H9 (cell line): ENCODE results near the gene NOS1AP. TPM values are rescaled to one million over a fixed set of nuclear protein-coding genes. Genes with fewer than 3 reads are reported as not detected.

Source experiments
- DNase-seq: peaks from one replicate; pipeline ENCODE4 v3.0.0-alpha.2; 2017
- H2AFZ ChIP-seq: one replicate; pipeline ENCODE4 v1.6.1; 2013; ENCODE audit warnings: mild to moderate bottlenecking, low read length, control low read depth, moderate library complexity
- H2AK5ac ChIP-seq: 2 replicates; pipeline ENCODE4 v1.6.1; 2013; ENCODE audit warnings: low read length, control low read depth, mixed read lengths; ENCODE audit not compliant: insufficient read length
- H2BK120ac ChIP-seq: one replicate; pipeline ENCODE4 v1.6.1; 2013; ENCODE audit warnings: low read depth, mild to moderate bottlenecking, low read length, control low read depth, inconsistent platforms; ENCODE audit not compliant: poor library complexity, severe bottlenecking
- H2BK12ac ChIP-seq: 2 replicates; pipeline ENCODE4 v1.6.1; 2013; ENCODE audit warnings: low read length, control low read depth, mixed read lengths, low read depth; ENCODE audit not compliant: insufficient read length
- H2BK15ac ChIP-seq: 2 replicates; pipeline ENCODE4 v1.6.1; 2013; ENCODE audit warnings: low read depth, low read length, control low read depth
- H2BK20ac ChIP-seq: one replicate; pipeline ENCODE4 v1.6.1; 2013; ENCODE audit warnings: low read depth, mild to moderate bottlenecking, low read length, control low read depth, inconsistent platforms; ENCODE audit not compliant: poor library complexity, severe bottlenecking
- H2BK5ac ChIP-seq: 2 replicates; pipeline ENCODE4 v1.6.1; 2013; ENCODE audit warnings: low read length, control low read depth, mixed read lengths; ENCODE audit not compliant: insufficient read length
- H3K14ac ChIP-seq: 2 replicates; pipeline ENCODE4 v1.6.1; 2013; ENCODE audit warnings: low read length, control low read depth; ENCODE audit not compliant: insufficient read depth
- H3K18ac ChIP-seq: 2 replicates; pipeline ENCODE4 v1.6.1; 2013; ENCODE audit warnings: low read depth, mild to moderate bottlenecking, mixed read lengths, low read length, control low read depth; ENCODE audit not compliant: insufficient read length
- H3K23ac ChIP-seq: 2 replicates; pipeline ENCODE4 v1.6.1; 2013; ENCODE audit warnings: low read length, control low read depth, mixed read lengths, low read depth; ENCODE audit not compliant: insufficient read length
- H3K23me2 ChIP-seq: 2 replicates; pipeline ENCODE4 v1.6.1; 2013; ENCODE audit warnings: low read depth, mild to moderate bottlenecking, mixed read lengths, low read length, control low read depth; ENCODE audit not compliant: insufficient read length, poor library complexity, severe bottlenecking
- H3K27ac ChIP-seq: 2 replicates; pipeline ENCODE4 v1.5.1; 2013; ENCODE audit warnings: low read length, control low read depth, mixed read lengths, low read depth; ENCODE audit not compliant: insufficient read length
- H3K27me3 ChIP-seq: 2 replicates; pipeline ENCODE4 v1.6.1; 2013; ENCODE audit warnings: low read length, control low read depth, inconsistent platforms; ENCODE audit not compliant: insufficient read depth
- H3K4ac ChIP-seq: 2 replicates; pipeline ENCODE4 v1.6.1; 2013; ENCODE audit warnings: low read depth, mild to moderate bottlenecking, control low read depth, inconsistent platforms, low read length, moderate library complexity
- H3K4me1 ChIP-seq: 2 replicates; pipeline ENCODE4 v1.6.1; 2013; ENCODE audit warnings: low read length, control low read depth, inconsistent platforms; ENCODE audit not compliant: insufficient read depth
- H3K4me2 ChIP-seq: 2 replicates; pipeline ENCODE4 v1.6.1; 2013; ENCODE audit warnings: low read length, control low read depth, mixed read lengths; ENCODE audit not compliant: insufficient read length, insufficient read depth
- H3K56ac ChIP-seq: 2 replicates; pipeline ENCODE4 v1.6.1; 2013; ENCODE audit warnings: low read depth, mild to moderate bottlenecking, mixed read lengths, low read length, control low read depth; ENCODE audit not compliant: insufficient read length
- H3K79me1 ChIP-seq: 2 replicates; pipeline ENCODE4 v1.6.1; 2013; ENCODE audit warnings: low read depth, mild to moderate bottlenecking, moderate library complexity, low read length, control low read depth, inconsistent platforms; ENCODE audit not compliant: insufficient read depth, poor library complexity, severe bottlenecking
- H3K79me2 ChIP-seq: 2 replicates; pipeline ENCODE4 v1.6.1; 2013; ENCODE audit warnings: low read length, control low read depth, inconsistent platforms; ENCODE audit not compliant: insufficient read depth
- H3K9ac ChIP-seq: 2 replicates; pipeline ENCODE4 v1.6.1; 2013; ENCODE audit warnings: low read length, control low read depth, mixed read lengths; ENCODE audit not compliant: insufficient read length; ENCODE audit errors: extremely low read depth
- H3K9me3 ChIP-seq: one replicate; pipeline ENCODE4 v1.6.1; 2013; ENCODE audit warnings: low read depth, low read length, inconsistent platforms; ENCODE audit not compliant: control insufficient read depth
- H3T11ph ChIP-seq: one replicate; pipeline ENCODE4 v1.6.1; 2013; ENCODE audit warnings: mild to moderate bottlenecking, low read length, control low read depth, inconsistent platforms
- H4K20me1 ChIP-seq: one replicate; pipeline ENCODE4 v1.6.1; 2013; ENCODE audit not compliant: control insufficient read depth, insufficient read length, insufficient read depth
- H4K5ac ChIP-seq: 2 replicates; pipeline ENCODE4 v1.6.1; 2013; ENCODE audit warnings: low read depth, mild to moderate bottlenecking, mixed read lengths, low read length, control low read depth; ENCODE audit not compliant: insufficient read length
- H4K8ac ChIP-seq: replicated peaks from 2 replicates; pipeline ENCODE4 v1.6.1; 2013; ENCODE audit warnings: low read length, control low read depth, mixed read lengths, low read depth; ENCODE audit not compliant: insufficient read length
- H4K91ac ChIP-seq: 2 replicates; pipeline ENCODE4 v1.6.1; 2013; ENCODE audit warnings: low read depth, mild to moderate bottlenecking, moderate library complexity, mixed read lengths, low read length, control low read depth; ENCODE audit not compliant: insufficient read length
- H3K27ac Mint-ChIP-seq, 3 experiments: 2 replicates in 2 of 3; 3 replicates in 1 of 3; pipeline ENCODE4 v1.8.0; 2020 to 2021; ENCODE audit warnings: mixed read lengths in 3 of 3, mild to moderate bottlenecking in 1 of 3, moderate library complexity in 1 of 3
- H3K27me3 Mint-ChIP-seq: 2 replicates; pipeline ENCODE4 v1.8.0; 2021; ENCODE audit warnings: low read depth, mild to moderate bottlenecking, moderate library complexity, mixed read lengths
- H3K36me3 Mint-ChIP-seq, 3 experiments: 2 replicates in 2 of 3; 3 replicates in 1 of 3; pipeline ENCODE4 v1.8.0; 2020 to 2021; ENCODE audit warnings: low read depth in 3 of 3, mixed read lengths in 3 of 3; ENCODE audit not compliant: insufficient read depth in 1 of 3
- H3K4me1 Mint-ChIP-seq, 2 experiments: 2 replicates each; pipeline ENCODE4 v1.8.0; 2020; ENCODE audit warnings: mixed read lengths in 2 of 2
- H3K4me3 Mint-ChIP-seq, 2 experiments: 2 replicates in 1 of 2; 3 replicates in 1 of 2; pipeline ENCODE4 v1.8.0; 2020 to 2021; ENCODE audit warnings: mild to moderate bottlenecking in 2 of 2, mixed read lengths in 2 of 2, moderate library complexity in 1 of 2
- H3K9me3 Mint-ChIP-seq, 2 experiments: 2 replicates in 1 of 2; 3 replicates in 1 of 2; pipeline ENCODE4 v1.8.0; 2020; ENCODE audit warnings: mild to moderate bottlenecking in 2 of 2, mixed read lengths in 2 of 2, moderate library complexity in 1 of 2
- WGBS: extraction: QIAGEN DNeasy Blood & Tissue Kit; methylation state at CpG from one replicate; pipeline ENCODE4 v1.1.7; 2013; ENCODE audit warnings: missing lambda C conversion rate, low lambda C conversion rate, mixed read lengths; ENCODE audit not compliant: insufficient read length; ENCODE audit errors: extremely low coverage; 5-methylcytosine and 5-hydroxymethylcytosine counted together
- total RNA-seq: library from RNA; stranded (reverse); gene quantifications from 2 replicates; pipeline ENCODE4 v1.2.1, GENCODE V29; 2021
- TF ChIP-seq, protein P1 (sequence below): fragments of 200-600 bp; sonication (generic); conservative IDR thresholded peaks from 3 replicates; pipeline ENCODE4 v1.8.0; 2021; ENCODE audit warnings: antibody characterized with exemption, mild to moderate bottlenecking

NOS1AP gene
- total RNA-seq, 1 experiment from 2014 or later, result 8.4 TPM

DNA sequence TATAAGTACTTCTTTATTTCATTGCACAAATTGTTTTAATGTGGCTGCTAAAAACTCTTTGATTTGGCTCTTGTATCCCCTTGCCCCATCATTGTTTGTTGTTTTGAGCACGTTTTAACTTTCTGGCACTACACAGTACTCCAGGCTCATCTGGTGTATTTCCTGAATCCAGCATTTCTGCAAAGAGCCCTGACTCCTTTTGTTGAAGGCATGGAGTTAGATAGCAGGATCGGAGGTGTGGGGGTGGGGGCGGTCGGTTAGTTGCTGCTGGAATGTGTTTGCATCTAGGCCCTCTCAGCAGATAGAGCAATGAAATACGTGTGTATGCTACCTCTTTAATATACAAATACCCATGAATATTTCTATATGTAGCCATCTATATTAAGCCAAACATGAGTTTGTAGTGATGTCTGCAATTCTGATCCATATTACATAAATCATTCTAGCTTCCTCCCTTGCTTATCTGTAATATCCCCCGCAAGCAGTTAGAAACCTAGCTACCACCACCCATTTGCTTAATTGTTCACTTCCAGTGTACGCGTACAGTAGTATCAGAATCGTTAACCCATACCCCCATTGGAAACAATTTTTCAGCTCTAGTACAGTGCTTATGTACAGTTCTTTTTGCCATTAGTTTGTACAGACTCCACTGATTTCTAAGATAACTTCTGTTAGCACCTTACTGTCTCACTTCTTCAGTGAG is 106.0 kb downstream of the NOS1AP start:
- H3K4ac ChIP-seq, result no peak overlapping the region
- no peaks in the 10 kb centered on the region for H3K79me2 ChIP-seq
- H3K27ac ChIP-seq, result no peak overlapping the region
- no peak overlapping the region for H3K18ac ChIP-seq
- no peak overlapping the region for H4K8ac ChIP-seq
- no CpG with 5 or more reads among the region's 9 CpGs for WGBS
- H3K4me2 ChIP-seq, result no peak overlapping the region
- peaks cover 68 to 72% of the 10 kb centered on the region in 2 experiments for H3K4me1 Mint-ChIP-seq
- H4K5ac ChIP-seq, result no peak overlapping the region
- H3K23ac ChIP-seq, result no peak overlapping the region
- no peak overlapping the region for H3K56ac ChIP-seq
- H2AFZ ChIP-seq, result no peak overlapping the region
- H3K27ac Mint-ChIP-seq, result peak overlapping the region in 2 of 3 experiments; percentile 75 to 80; a peak in 6 of 7 replicates
- no peak overlapping the region for H2BK120ac ChIP-seq
- H2AK5ac ChIP-seq, result no peak overlapping the region
- H3K27me3 Mint-ChIP-seq, result no peaks in the 10 kb centered on the region
- TF ChIP-seq, protein P1, sequence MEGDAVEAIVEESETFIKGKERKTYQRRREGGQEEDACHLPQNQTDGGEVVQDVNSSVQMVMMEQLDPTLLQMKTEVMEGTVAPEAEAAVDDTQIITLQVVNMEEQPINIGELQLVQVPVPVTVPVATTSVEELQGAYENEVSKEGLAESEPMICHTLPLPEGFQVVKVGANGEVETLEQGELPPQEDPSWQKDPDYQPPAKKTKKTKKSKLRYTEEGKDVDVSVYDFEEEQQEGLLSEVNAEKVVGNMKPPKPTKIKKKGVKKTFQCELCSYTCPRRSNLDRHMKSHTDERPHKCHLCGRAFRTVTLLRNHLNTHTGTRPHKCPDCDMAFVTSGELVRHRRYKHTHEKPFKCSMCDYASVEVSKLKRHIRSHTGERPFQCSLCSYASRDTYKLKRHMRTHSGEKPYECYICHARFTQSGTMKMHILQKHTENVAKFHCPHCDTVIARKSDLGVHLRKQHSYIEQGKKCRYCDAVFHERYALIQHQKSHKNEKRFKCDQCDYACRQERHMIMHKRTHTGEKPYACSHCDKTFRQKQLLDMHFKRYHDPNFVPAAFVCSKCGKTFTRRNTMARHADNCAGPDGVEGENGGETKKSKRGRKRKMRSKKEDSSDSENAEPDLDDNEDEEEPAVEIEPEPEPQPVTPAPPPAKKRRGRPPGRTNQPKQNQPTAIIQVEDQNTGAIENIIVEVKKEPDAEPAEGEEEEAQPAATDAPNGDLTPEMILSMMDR, result no peak
- no peaks in the 10 kb centered on the region for H3K36me3 Mint-ChIP-seq
- no peak overlapping the region for H2BK12ac ChIP-seq
- H3T11ph ChIP-seq, result no peak overlapping the region
- no peak overlapping the region for H3K9ac ChIP-seq
- H3K9me3 ChIP-seq, result no peaks in the 10 kb centered on the region
- H3K4me1 ChIP-seq, result peaks cover 21% of the 10 kb centered on the region; the same call in 1 of the 2 replicates
- no peak overlapping the region for H2BK5ac ChIP-seq
- H3K9me3 Mint-ChIP-seq, result no peaks in the 10 kb centered on the region
- H4K91ac ChIP-seq, result no peak overlapping the region
- DNase-seq, result peak; percentile 52
- no peaks in the 10 kb centered on the region for H3K27me3 ChIP-seq
- H3K23me2 ChIP-seq, result no peaks in the 10 kb centered on the region
- no peaks in the 10 kb centered on the region for H4K20me1 ChIP-seq
- H3K79me1 ChIP-seq, result no peaks in the 10 kb centered on the region
- peak overlapping the region in 1 of 2 experiments; percentile 4; a peak in 2 of 5 replicates for H3K4me3 Mint-ChIP-seq
- no peak overlapping the region for H3K14ac ChIP-seq
- H2BK15ac ChIP-seq, result no peak overlapping the region
- H2BK20ac ChIP-seq, result no peak overlapping the region
